DOHH2 (cell line): ENCODE measurements around the gene TMEM184A.

Experiments
- H3F3A ChIP-seq: fragments of 200-600 bp; sonication (generic), shearing (Covaris generic); 2 replicates; pipeline ENCODE4 v1.6.0; 2016; ENCODE audit warnings: antibody characterized with exemption, mild to moderate bottlenecking; ENCODE audit not compliant: control insufficient read depth, insufficient read depth
- H3K27ac ChIP-seq: fragments of 200-600 bp; sonication (generic); 2 replicates; pipeline ENCODE4 v1.5.1; 2014; ENCODE audit warnings: low read depth, mild to moderate bottlenecking, low read length, moderate library complexity
- H3K27me3 ChIP-seq: fragments of 200-600 bp; sonication (generic); 2 replicates; pipeline ENCODE4 v1.6.1; 2014; ENCODE audit warnings: mild to moderate bottlenecking, low read length, mixed read lengths; ENCODE audit not compliant: control insufficient read depth
- H3K36me3 ChIP-seq: fragments of 200-600 bp; sonication (generic); 2 replicates; pipeline ENCODE4 v1.6.1; 2014; ENCODE audit warnings: mild to moderate bottlenecking, low read length, moderate library complexity, mixed read lengths; ENCODE audit not compliant: control insufficient read depth
- H3K4me1 ChIP-seq: fragments of 200-600 bp; sonication (generic); 2 replicates; pipeline ENCODE4 v1.6.1; 2014; ENCODE audit warnings: mild to moderate bottlenecking, low read length, mixed read lengths; ENCODE audit not compliant: control insufficient read depth
- H3K4me2 ChIP-seq: fragments of 200-600 bp; sonication (generic); 2 replicates; pipeline ENCODE4 v1.6.0; 2014; ENCODE audit warnings: mild to moderate bottlenecking, low read length, moderate library complexity
- H3K4me3 ChIP-seq: fragments of 200-600 bp; sonication (generic); 2 replicates; pipeline ENCODE4 v1.5.1; 2014; ENCODE audit warnings: mild to moderate bottlenecking, low read length, mixed read lengths
- H3K79me2 ChIP-seq: fragments of 200-600 bp; sonication (generic); 2 replicates; pipeline ENCODE4 v1.6.1; 2014; ENCODE audit warnings: mild to moderate bottlenecking, low read length, mixed read lengths; ENCODE audit not compliant: control insufficient read depth
- H3K9me2 ChIP-seq: fragments of 200-600 bp; sonication (generic); replicated peaks from 2 replicates; pipeline ENCODE4 v1.6.1; 2014; ENCODE audit warnings: mild to moderate bottlenecking, low read length, mixed read lengths; ENCODE audit not compliant: control insufficient read depth
- H3K9me3 ChIP-seq: fragments of 200-600 bp; sonication (generic); 2 replicates; pipeline ENCODE4 v1.6.1; 2014; ENCODE audit warnings: antibody characterized with exemption, low read length, mixed read lengths; ENCODE audit not compliant: control insufficient read depth, insufficient read depth
- H4K20me1 ChIP-seq: fragments of 200-600 bp; sonication (generic); 2 replicates; pipeline ENCODE4 v1.6.0; 2014; ENCODE audit warnings: low read depth, mild to moderate bottlenecking, antibody characterized with exemption, low read length, moderate library complexity; ENCODE audit not compliant: control insufficient read depth, insufficient read depth
- CTCF ChIP-seq: fragments of 200-600 bp; sonication (generic); IDR thresholded peaks from one replicate; pipeline ENCODE4 v1.5.1; 2014; ENCODE audit warnings: antibody characterized with exemption, mild to moderate bottlenecking, low read depth, low read length; ENCODE audit not compliant: poor library complexity, severe bottlenecking
- EZH2phosphoT487 ChIP-seq: fragments of 200-600 bp; sonication (generic); IDR thresholded peaks from 2 replicates; pipeline ENCODE4 v1.6.1; 2017; ENCODE audit warnings: borderline replicate concordance, mild to moderate bottlenecking, antibody characterized with exemption, low read length, moderate library complexity, mixed read lengths

The TMEM184A gene

GRCh38 chr7:1537535-1538412, 18.2 kb downstream of the TMEM184A start:
- Histone ChIP-seq H3K9me2 (no peaks in the 10 kb centered on the region), H3K27me3 (no peaks in the 10 kb centered on the region), H3K9me3 (no peaks in the 10 kb centered on the region), H3K27ac (no peak overlapping the region), H3K4me3 (no peak overlapping the region), H3F3A (peaks cover 3% of the 10 kb centered on the region), H3K4me1 (peaks cover 12% of the 10 kb centered on the region), H3K79me2 (peaks cover 72% of the 10 kb centered on the region), H3K4me2 (no peak overlapping the region), H3K36me3 (peaks cover 88% of the 10 kb centered on the region), H4K20me1 (peaks cover 12% of the 10 kb centered on the region; the same call in 1 of the 2 replicates)
- no peak for TF ChIP-seq CTCF
- TF ChIP-seq EZH2phosphoT487 = no peak

- Histone ChIP-seq H3K4me3 (no peak overlapping the region), H3K9me3 (no peaks in the 10 kb centered on the region), H3K79me2 (peaks cover 80% of the 10 kb centered on the region), H3K27ac (no peak overlapping the region), H3K4me2 (no peak overlapping the region), H3K36me3 (peaks cover 89% of the 10 kb centered on the region), H3K27me3 (no peaks in the 10 kb centered on the region), H3K4me1 (peaks cover 20% of the 10 kb centered on the region), H3K9me2 (no peaks in the 10 kb centered on the region), H3F3A (peaks cover 5% of the 10 kb centered on the region; the same call in 1 of the 2 replicates), H4K20me1 (peaks cover 20% of the 10 kb centered on the region)
- TF ChIP-seq EZH2phosphoT487 = no peak
Observed at GRCh38 chr7:1536743-1537534, 19.1 kb downstream of the TMEM184A start.

- peaks cover 26% of the 10 kb centered on the region for H3K4me1 ChIP-seq
- no peak for TF ChIP-seq CTCF
- no peak for TF ChIP-seq EZH2phosphoT487
- peaks cover 25% of the 10 kb centered on the region for H4K20me1 ChIP-seq
- H3F3A ChIP-seq = peaks cover 9% of the 10 kb centered on the region; the same call in 1 of the 2 replicates
- no peaks in the 10 kb centered on the region for H3K9me3 ChIP-seq
- H3K9me2 ChIP-seq = no peaks in the 10 kb centered on the region
- H3K27ac ChIP-seq = no peak overlapping the region
- peaks cover 86% of the 10 kb centered on the region for H3K79me2 ChIP-seq
- H3K4me3 ChIP-seq = no peak overlapping the region
- H3K27me3 ChIP-seq = no peaks in the 10 kb centered on the region
- H3K4me2 ChIP-seq = no peak overlapping the region
- peaks cover 92% of the 10 kb centered on the region for H3K36me3 ChIP-seq
Observed at GRCh38 chr7:1536455-1536742, 19.6 kb downstream of the TMEM184A start.
